Thyroid gland (tissue), 4 donors: ENCODE data around the gene E2F1. TPM values are rescaled to one million over a fixed set of nuclear protein-coding genes. Genes with fewer than 3 reads are reported as not detected.

Experiments
- DNase-seq, 2 donors: peaks; one replicate each; pipeline ENCODE4 v3.0.0-alpha.2; 2019
- H3K27ac ChIP-seq, 3 donors: fragments of 200-600 bp; sonication (generic); 1 replicate in 2 of 3; 2 replicates in 1 of 3; pipeline ENCODE4 v1.5.1; 2016 to 2019; ENCODE audit warnings: mild to moderate bottlenecking in 1 of 3, moderate library complexity in 1 of 3
- H3K27me3 ChIP-seq: fragments of 200-600 bp; sonication (generic); one replicate; pipeline ENCODE4 v1.5.1; 2019
- H3K36me3 ChIP-seq, 2 donors: fragments of 200-600 bp; sonication (generic); one replicate each; pipeline ENCODE4 v1.5.1; 2016 to 2019
- H3K4me1 ChIP-seq, 2 donors: fragments of 200-600 bp; sonication (generic); one replicate each; pipeline ENCODE4 v1.5.1; 2017 to 2019
- H3K4me3 ChIP-seq, 3 donors: fragments of 200-600 bp; sonication (generic); replicated peaks in 1 of 3; 1 replicate in 2 of 3; 2 replicates in 1 of 3; pipeline ENCODE4 v1.5.1; 2016; ENCODE audit warnings: mild to moderate bottlenecking in 1 of 3
- H3K9me3 ChIP-seq: fragments of 200-600 bp; sonication (generic); one replicate; pipeline ENCODE4 v1.5.1; 2017
- CTCF ChIP-seq, 6 experiments: fragments of 200-600 bp in 3 of 6; fragments of 450-650 bp in 3 of 6; sonication (generic) in 3 of 6; IDR thresholded peaks; one replicate each; pipeline ENCODE4 v1.5.1; 2016 to 2019; ENCODE audit warnings: antibody characterized with exemption in 6 of 6, mild to moderate bottlenecking in 2 of 6, inconsistent platforms in 1 of 6, moderate library complexity in 1 of 6
- POLR2A ChIP-seq, 2 donors: fragments of 450-650 bp; IDR thresholded peaks; one replicate each; pipeline ENCODE4 v1.6.1; 2017; ENCODE audit warnings: antibody characterized with exemption in 2 of 2, mild to moderate bottlenecking in 2 of 2, moderate library complexity in 1 of 2
- WGBS, 2 donors: methylation state at CpG; one replicate each; pipeline ENCODE4 v1.1.5; 2017; 5-methylcytosine and 5-hydroxymethylcytosine counted together
- intact Hi-C: fragments of 100-400 bp; cut with DNase I; formaldehyde crosslinking; loops from one replicate; pipeline ENCODE4 v1.15.1; 2023
- total RNA-seq, 4 donors: library from RNA; depleted of rRNA; stranded (reverse); fragments of >200 nt; gene quantifications; one replicate each; pipeline ENCODE4 v1.2.3, GENCODE V29; 2016

The E2F1 gene
- total RNA-seq, 4 donors from 2014 or later: 0.42 to 0.89 (median 0.67) TPM; not detected in 1

- H3K27ac ChIP-seq: peak overlapping the region; percentile 80 to 83 (median 81)
- no peaks in the 10 kb centered on the region for H3K9me3 ChIP-seq
- no peak for TF ChIP-seq CTCF (IDR thresholded peaks at IDR 0.05)
- peak in 1 of 2 donors; percentile 7 for TF ChIP-seq POLR2A (IDR thresholded peaks at IDR 0.05)
- no peaks in the 10 kb centered on the region for H3K27me3 ChIP-seq
- no peak overlapping the region for H3K4me3 ChIP-seq
- H3K36me3 ChIP-seq: no peaks in the 10 kb centered on the region
- H3K4me1 ChIP-seq: peaks cover 17 to 22% of the 10 kb centered on the region in 2 donors
- 42 to 43% methylated on average over 16 of the region's 16 CpGs for WGBS, 2 donors
- DNase-seq: no peak
- intact Hi-C loops: loop anchor here (10.0 kb wide), 1 partner anchor 439 kb away; the partner anchor contains the start of gene EIF2S2
Measured at GRCh38 chr20:33675136-33675959, 10.8 kb downstream of the E2F1 start.

- intact Hi-C loops: loop anchor here (5.0 to 10.0 kb wide), 2 partner anchors 217 to 440 kb away; partner anchors contain the start of gene EIF2S2
- Histone ChIP-seq H3K4me1 (peaks cover 17 to 30% of the 10 kb centered on the region in 2 donors), H3K9me3 (no peaks in the 10 kb centered on the region), H3K27ac (peak within 1 kb of the TSS; percentile 81 to 85 (median 84)), H3K4me3 (peak within 1 kb of the TSS; percentile 51 to 76 (median 72)), H3K36me3 (no peaks in the 10 kb centered on the region), H3K27me3 (no peaks in the 10 kb centered on the region)
- 12% methylated on average over 17 to 18 of the region's 73 CpGs for WGBS, 2 donors
- TF ChIP-seq POLR2A (IDR thresholded peaks at IDR 0.05): peak; percentile 20 to 85
- no peak for TF ChIP-seq CTCF (IDR thresholded peaks at IDR 0.05)
- DNase-seq: peak; percentile 84 to 88
Measured at GRCh38 chr20:33674294-33675135, 11.7 kb downstream of the E2F1 start, which contains the start of gene NECAB3. Gene NECAB3 (minus strand): TSS chr20:33674428. CDS start chr20:33674352, 76 bp downstream.

GRCh38 chr20:33673410-33674293 lies 12.5 kb downstream of the E2F1 start:
- DNase-seq: no peak
- H3K4me3 ChIP-seq: peak overlapping the region; percentile 51 to 76 (median 72)
- intact Hi-C loops: loop anchor here (5.0 to 10.0 kb wide), 2 partner anchors 216 to 441 kb away; partner anchors contain the start of gene EIF2S2
- H3K27ac ChIP-seq: peak overlapping the region; percentile 81 to 85 (median 84)
- no peaks in the 10 kb centered on the region for H3K36me3 ChIP-seq
- no peaks in the 10 kb centered on the region for H3K27me3 ChIP-seq
- 7 to 18% methylated on average over 13 to 19 of the region's 29 CpGs for WGBS, 2 donors
- TF ChIP-seq CTCF (IDR thresholded peaks at IDR 0.05) (no peak), POLR2A (IDR thresholded peaks at IDR 0.05) (no peak)
- no peaks in the 10 kb centered on the region for H3K9me3 ChIP-seq
- H3K4me1 ChIP-seq: peaks cover 17 to 33% of the 10 kb centered on the region in 2 donors

GRCh38 chr20:33673114-33673409 lies 13.1 kb downstream of the E2F1 start:
- Histone ChIP-seq H3K27me3 (no peaks in the 10 kb centered on the region), H3K4me3 (peak overlapping the region; percentile 24 to 76 (median 51)), H3K4me1 (peaks cover 20 to 39% of the 10 kb centered on the region in 2 donors), H3K36me3 (no peaks in the 10 kb centered on the region), H3K9me3 (no peaks in the 10 kb centered on the region), H3K27ac (peak overlapping the region; percentile 81 to 85 (median 84))
- TF ChIP-seq POLR2A (IDR thresholded peaks at IDR 0.05) (no peak), CTCF (IDR thresholded peaks at IDR 0.05) (no peak)
- 61 to 74% methylated on average over 3 to 4 of the region's 4 CpGs for WGBS, 2 donors
- no peak for DNase-seq
- intact Hi-C loops: loop anchor here (5.0 to 10.0 kb wide), 2 partner anchors 216 to 442 kb away; partner anchors contain the start of gene EIF2S2
